CD14-positive monocyte (primary cell): Measurements from ENCODE around the gene PKP4. TPM values are rescaled to one million over a fixed set of nuclear protein-coding genes. Genes with fewer than 3 reads are reported as not detected.

ENCODE experiments used
- DNase-seq, 3 donors: peaks; one replicate each; pipeline ENCODE4 v3.0.0-alpha.2; 2011 to 2022
- H2AFZ ChIP-seq: 2 replicates; pipeline ENCODE4 v1.6.0; 2012; ENCODE audit warnings: mild to moderate bottlenecking, low read depth, low read length, inconsistent platforms; ENCODE audit not compliant: insufficient read depth, poor library complexity, severe bottlenecking
- H3K27ac ChIP-seq, 2 donors: 1 replicate in 1 of 2; 2 replicates in 1 of 2; pipeline ENCODE4 v1.5.1; 2012 to 2013; ENCODE audit warnings: low read length in 2 of 2, control low read depth in 1 of 2, inconsistent platforms in 1 of 2, low read depth in 1 of 2, mild to moderate bottlenecking in 1 of 2
- H3K27me3 ChIP-seq, 2 donors: one replicate each; pipeline versions ENCODE4 v1.6.0 to v1.6.1; 2011 to 2013; ENCODE audit warnings: low read length in 2 of 2; ENCODE audit not compliant: control insufficient read depth in 2 of 2, insufficient read depth in 2 of 2
- H3K36me3 ChIP-seq, 2 donors: replicated peaks in 1 of 2; 1 replicate in 1 of 2; 2 replicates in 1 of 2; pipeline versions ENCODE4 v1.5.1 to v1.6.1; 2012 to 2013; ENCODE audit warnings: low read length in 2 of 2, control low read depth in 1 of 2, inconsistent platforms in 1 of 2, mild to moderate bottlenecking in 1 of 2; ENCODE audit not compliant: insufficient read depth in 2 of 2, control insufficient read depth in 1 of 2
- H3K4me1 ChIP-seq, 2 donors: 1 replicate in 1 of 2; 2 replicates in 1 of 2; pipeline versions ENCODE4 v1.5.1 to v1.6.1; 2012 to 2013; ENCODE audit warnings: low read length in 2 of 2, control low read depth in 1 of 2, inconsistent platforms in 1 of 2, mild to moderate bottlenecking in 1 of 2, moderate library complexity in 1 of 2; ENCODE audit not compliant: insufficient read depth in 2 of 2, control insufficient read depth in 1 of 2
- H3K4me2 ChIP-seq: replicated peaks from 2 replicates; pipeline ENCODE3; 2012; ENCODE audit warnings: low read length, moderate library complexity, mild to moderate bottlenecking; ENCODE audit not compliant: poor library complexity, severe bottlenecking; ENCODE audit errors: extremely low read depth
- H3K4me3 ChIP-seq, 3 experiments: fragments of 200-600 bp in 1 of 3; sonication (generic) in 1 of 3; replicated peaks in 1 of 3; 1 replicate in 2 of 3; 2 replicates in 1 of 3; pipeline ENCODE4 v1.5.1; 2011 to 2013; ENCODE audit warnings: low read length in 3 of 3, mild to moderate bottlenecking in 3 of 3, control low read depth in 2 of 3, low read depth in 2 of 3, inconsistent platforms in 1 of 3, moderate library complexity in 1 of 3
- H3K79me2 ChIP-seq: 2 replicates; pipeline ENCODE4 v1.6.0; 2012; ENCODE audit warnings: mild to moderate bottlenecking, control low read depth, inconsistent platforms, low read length, moderate library complexity; ENCODE audit not compliant: insufficient read depth
- H3K9ac ChIP-seq: 2 replicates; pipeline ENCODE4 v1.6.0; 2017; ENCODE audit warnings: low read length, mild to moderate bottlenecking; ENCODE audit not compliant: insufficient read depth, poor library complexity, severe bottlenecking
- H3K9me3 ChIP-seq, 2 donors: replicated peaks in 1 of 2; 1 replicate in 1 of 2; 2 replicates in 1 of 2; pipeline versions ENCODE4 v1.5.1 to v1.6.1; 2012 to 2013; ENCODE audit warnings: low read length in 2 of 2, control low read depth in 1 of 2; ENCODE audit not compliant: control insufficient read depth in 1 of 2, insufficient read depth in 1 of 2
- H4K20me1 ChIP-seq: 2 replicates; pipeline ENCODE4 v1.6.0; 2012; ENCODE audit warnings: mild to moderate bottlenecking, low read length, control low read depth, moderate library complexity; ENCODE audit not compliant: insufficient read depth
- H3K27ac Mint-ChIP-seq, 7 donors: one replicate each; pipeline ENCODE4 v1.8.0; 2020; ENCODE audit warnings: mild to moderate bottlenecking in 7 of 7, mixed read lengths in 7 of 7, moderate library complexity in 6 of 7, inconsistent platforms in 2 of 7
- H3K27me3 Mint-ChIP-seq, 3 donors: one replicate each; pipeline ENCODE4 v1.8.0; 2021 to 2022; ENCODE audit warnings: low read depth in 3 of 3, mild to moderate bottlenecking in 3 of 3, mixed read lengths in 3 of 3, moderate library complexity in 3 of 3, inconsistent platforms in 1 of 3
- H3K36me3 Mint-ChIP-seq, 2 donors: one replicate each; pipeline ENCODE4 v1.8.0; 2020; ENCODE audit warnings: mixed read lengths in 2 of 2, inconsistent platforms in 1 of 2, mild to moderate bottlenecking in 1 of 2
- H3K4me1 Mint-ChIP-seq: one replicate; pipeline ENCODE4 v1.8.0; 2020; ENCODE audit warnings: mild to moderate bottlenecking, mixed read lengths
- H3K4me3 Mint-ChIP-seq, 2 donors: one replicate each; pipeline ENCODE4 v1.8.0; 2020; ENCODE audit warnings: mild to moderate bottlenecking in 2 of 2, mixed read lengths in 2 of 2, moderate library complexity in 1 of 2
- H3K9me3 Mint-ChIP-seq, 7 donors: one replicate each; pipeline ENCODE4 v1.8.0; 2020 to 2022; ENCODE audit warnings: mixed read lengths in 7 of 7, mild to moderate bottlenecking in 6 of 7, moderate library complexity in 6 of 7, inconsistent platforms in 2 of 7
- CTCF ChIP-seq: fragments of 200-600 bp; IDR thresholded peaks from one replicate; pipeline ENCODE4 v1.8.0; 2022; ENCODE audit warnings: antibody characterized with exemption, mild to moderate bottlenecking
- WGBS: methylation state at CpG from one replicate; pipeline ENCODE4 v1.1.5; 2013; ENCODE audit warnings: missing lambda C conversion rate; ENCODE audit not compliant: insufficient coverage; 5-methylcytosine and 5-hydroxymethylcytosine counted together
- intact Hi-C, 2 donors: fragments of 100-400 bp; cut with micrococcal nuclease; formaldehyde crosslinking; loops; one replicate each; pipeline versions ENCODE4 v1.15.0 to v1.15.1; 2023
- polyA plus RNA-seq, 3 donors: library from polyadenylated mRNA; depleted of rRNA in 1 of 3; unstranded in 2 of 3; stranded (reverse) in 1 of 3; fragments of 300-500 nt in 2 of 3; fragments of >200 nt in 1 of 3; fragmentation: Illumina TruSeq in 2 of 3; gene quantifications; 1 replicate in 2 of 3; 2 replicates in 1 of 3; pipeline ENCODE4 v1.2.3, GENCODE V29; 2012 to 2021

The PKP4 gene
- polyA plus RNA-seq, 3 donors: 0.33 to 9.4 (median 0.73) TPM

DNA sequence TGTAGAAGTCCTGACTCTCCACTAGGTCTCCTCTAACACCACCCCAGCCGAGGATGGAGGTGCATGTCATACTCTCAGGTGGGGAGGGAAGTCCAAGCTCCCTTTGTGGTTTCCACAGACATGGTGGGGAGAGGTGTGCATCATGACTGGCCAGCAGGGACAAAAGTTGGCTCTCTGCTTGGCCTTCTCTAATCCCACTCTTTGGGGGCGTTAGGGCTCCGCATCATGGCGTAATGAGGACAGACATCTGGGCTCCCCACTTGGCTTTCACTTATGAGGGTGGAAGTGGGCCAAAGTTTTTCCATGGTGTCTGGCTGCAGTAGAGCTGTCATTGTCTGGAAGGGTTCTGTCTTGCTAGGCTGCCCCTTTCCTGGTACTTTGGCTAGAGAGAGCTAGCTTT is 257.7 kb downstream of the PKP4 start:
- WGBS: 67% methylated on average over 3 of the region's 4 CpGs
- intact Hi-C loops: no loop called here
- DNase-seq: no peak
- Histone ChIP-seq H3K4me2 (no peak overlapping the region), H3K79me2 (no peaks in the 10 kb centered on the region), H3K27me3 (no peaks in the 10 kb centered on the region), H3K4me3 (no peak overlapping the region), H3K9ac (no peak overlapping the region), H3K4me1 (no peaks in the 10 kb centered on the region), H4K20me1 (no peaks in the 10 kb centered on the region), H3K27ac (no peak overlapping the region), H3K36me3 (no peaks in the 10 kb centered on the region), H2AFZ (no peak overlapping the region), H3K9me3 (peaks cover 0 to 7% of the 10 kb centered on the region in 2 donors)
- Mint-ChIP-seq H3K36me3 (no peaks in the 10 kb centered on the region), H3K9me3 (peaks cover 4 to 14% (median 7%) of the 10 kb centered on the region in 7 donors), H3K4me3 (no peak overlapping the region), H3K27me3 (peaks cover 2 to 3% (median 2%) of the 10 kb centered on the region in 3 donors), H3K27ac (no peak overlapping the region), H3K4me1 (no peaks in the 10 kb centered on the region)
- TF ChIP-seq CTCF: no peak

DNA sequence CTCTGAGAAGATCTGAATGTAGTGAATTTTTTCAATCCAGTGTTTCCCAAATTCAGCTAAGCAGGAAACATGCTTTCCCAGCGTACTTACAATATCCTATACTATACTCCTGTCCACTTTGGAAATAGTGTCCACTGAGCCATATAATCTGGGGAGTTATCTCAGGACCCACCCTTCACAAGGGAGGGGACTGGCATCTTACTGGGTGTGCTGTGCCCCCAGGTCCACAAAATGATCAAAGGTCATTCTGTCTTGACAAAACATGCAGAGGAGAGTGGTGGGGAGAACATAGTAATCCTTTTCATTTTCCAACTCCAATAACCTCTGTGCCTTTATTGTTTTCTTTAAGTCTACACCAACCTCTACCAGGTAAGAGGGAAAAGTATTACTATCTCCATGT is 258.6 kb downstream of the PKP4 start:
- Histone ChIP-seq H4K20me1 (no peaks in the 10 kb centered on the region), H3K27ac (no peak overlapping the region), H3K9me3 (peaks cover 0 to 6% of the 10 kb centered on the region in 2 donors), H2AFZ (no peak overlapping the region), H3K4me2 (no peak overlapping the region), H3K36me3 (no peaks in the 10 kb centered on the region), H3K4me3 (no peak overlapping the region), H3K9ac (no peak overlapping the region), H3K79me2 (no peaks in the 10 kb centered on the region), H3K4me1 (no peaks in the 10 kb centered on the region), H3K27me3 (no peaks in the 10 kb centered on the region)
- no peak for TF ChIP-seq CTCF
- peaks cover 2 to 3% (median 2%) of the 10 kb centered on the region in 3 donors for H3K27me3 Mint-ChIP-seq
- H3K9me3 Mint-ChIP-seq: peaks cover 4 to 14% (median 7%) of the 10 kb centered on the region in 7 donors
- H3K36me3 Mint-ChIP-seq: no peaks in the 10 kb centered on the region
- no peaks in the 10 kb centered on the region for H3K4me1 Mint-ChIP-seq
- H3K27ac Mint-ChIP-seq: no peak overlapping the region
- H3K4me3 Mint-ChIP-seq: no peak overlapping the region
- no peak for DNase-seq
- intact Hi-C loops: no loop called here
- no CpG with 5 or more reads among the region's 1 CpG for WGBS
